Vagina (tissue), 2 donors: ENCODE measurements around the gene C12orf42. TPM values are rescaled to one million over a fixed set of nuclear protein-coding genes. Genes with fewer than 3 reads are reported as not detected.

Experiments used
- DNase-seq, 2 donors: peaks; one replicate each; pipeline ENCODE4 v3.0.0-alpha.2; 2017; ENCODE audit errors: extremely low spot score in 2 of 2
- H3K27ac ChIP-seq: fragments of 200-600 bp; sonication (generic); one replicate; pipeline ENCODE4 v1.5.1; 2019
- H3K27me3 ChIP-seq: fragments of 200-600 bp; sonication (generic); one replicate; pipeline ENCODE4 v1.5.1; 2019
- H3K36me3 ChIP-seq, 2 donors: fragments of 200-600 bp; sonication (generic); one replicate each; pipeline ENCODE4 v1.5.1; 2017 to 2019
- H3K4me1 ChIP-seq: fragments of 200-600 bp; sonication (generic); one replicate; pipeline ENCODE4 v1.5.1; 2019
- H3K4me3 ChIP-seq, 2 donors: fragments of 200-600 bp; sonication (generic); 1 replicate in 1 of 2; 2 replicates in 1 of 2; pipeline ENCODE4 v1.5.1; 2016 to 2019
- H3K9me3 ChIP-seq: fragments of 200-600 bp; sonication (generic); one replicate; pipeline ENCODE4 v1.5.1; 2019
- CTCF ChIP-seq, 3 experiments: fragments of 450-650 bp in 2 of 3; fragments of 200-600 bp in 1 of 3; sonication (generic) in 1 of 3; IDR thresholded peaks; one replicate each; pipeline ENCODE4 v1.5.1; 2017 to 2019; ENCODE audit warnings: antibody characterized with exemption in 3 of 3, mild to moderate bottlenecking in 2 of 3, moderate library complexity in 2 of 3
- POLR2A ChIP-seq, 2 donors: fragments of 450-650 bp; IDR thresholded peaks; one replicate each; pipeline ENCODE4 v1.6.1; 2017; ENCODE audit warnings: antibody characterized with exemption in 2 of 2, mild to moderate bottlenecking in 2 of 2, moderate library complexity in 2 of 2
- POLR2AphosphoS5 ChIP-seq, 2 donors: sonication (generic); formaldehyde crosslinking; IDR thresholded peaks; one replicate each; pipeline ENCODE4 v1.9.0; 2017; ENCODE audit warnings: antibody characterized with exemption in 2 of 2, mild to moderate bottlenecking in 2 of 2, low read depth in 1 of 2; ENCODE audit not compliant: insufficient read depth in 1 of 2
- intact Hi-C: fragments of 100-400 bp; cut with DNase I; formaldehyde crosslinking; loops from one replicate; pipeline ENCODE4 v1.15.1; 2023
- total RNA-seq: library from RNA; depleted of rRNA; stranded (reverse); fragments of >200 nt; gene quantifications from one replicate; pipeline ENCODE4 v1.2.3, GENCODE V29; 2016

The C12orf42 gene
- total RNA-seq, 1 donor from 2014 or later: not detected

GRCh38 chr12:103499571-103499970, 3.8 kb upstream of the C12orf42 start:
- H3K27me3 ChIP-seq: peaks cover 3% of the 10 kb centered on the region
- no peak for DNase-seq
- H3K9me3 ChIP-seq: no peaks in the 10 kb centered on the region
- no peak overlapping the region for H3K27ac ChIP-seq
- peaks cover 13% of the 10 kb centered on the region for H3K4me1 ChIP-seq
- intact Hi-C loops: no loop called here
- H3K4me3 ChIP-seq: no peak overlapping the region
- TF ChIP-seq POLR2A (IDR thresholded peaks at IDR 0.05) (no peak), CTCF (IDR thresholded peaks at IDR 0.05) (no peak), POLR2AphosphoS5 (IDR thresholded peaks at IDR 0.05; ENCODE audit: insufficient read depth in 1 of 2, low read depth in 1 of 2) (no peak)
- no peaks in the 10 kb centered on the region for H3K36me3 ChIP-seq

- Histone ChIP-seq H3K9me3 (no peaks in the 10 kb centered on the region), H3K4me3 (no peak overlapping the region), H3K4me1 (peaks cover 13% of the 10 kb centered on the region), H3K36me3 (no peaks in the 10 kb centered on the region), H3K27me3 (peaks cover 3% of the 10 kb centered on the region), H3K27ac (no peak overlapping the region)
- intact Hi-C loops: no loop called here
- DNase-seq: no peak
- TF ChIP-seq POLR2A (IDR thresholded peaks at IDR 0.05) (no peak), POLR2AphosphoS5 (IDR thresholded peaks at IDR 0.05; ENCODE audit: insufficient read depth in 1 of 2, low read depth in 1 of 2) (no peak), CTCF (IDR thresholded peaks at IDR 0.05) (no peak)
Measured at GRCh38 chr12:103498990-103499389, 3.2 kb upstream of the C12orf42 start.

- H3K27me3 ChIP-seq: peaks cover 3% of the 10 kb centered on the region
- intact Hi-C loops: no loop called here
- H3K36me3 ChIP-seq: no peaks in the 10 kb centered on the region
- no peaks in the 10 kb centered on the region for H3K9me3 ChIP-seq
- no peak for TF ChIP-seq CTCF (IDR thresholded peaks at IDR 0.05)
- H3K4me1 ChIP-seq: peaks cover 13% of the 10 kb centered on the region
- H3K27ac ChIP-seq: no peak overlapping the region
- peak overlapping the region; percentile 35 to 43 for H3K4me3 ChIP-seq
- no peak for DNase-seq
Measured at GRCh38 chr12:103494734-103495468, 867 bp downstream of the C12orf42 start.

- Histone ChIP-seq H3K27ac (no peak overlapping the region), H3K36me3 (no peaks in the 10 kb centered on the region), H3K4me3 (no peak overlapping the region), H3K27me3 (peaks cover 3% of the 10 kb centered on the region), H3K4me1 (peaks cover 13% of the 10 kb centered on the region), H3K9me3 (no peaks in the 10 kb centered on the region)
- intact Hi-C loops: no loop called here
- no peak for DNase-seq
- no peak for TF ChIP-seq POLR2AphosphoS5 (IDR thresholded peaks at IDR 0.05; ENCODE audit: insufficient read depth in 1 of 2, low read depth in 1 of 2)
Measured at GRCh38 chr12:103494051-103494733, 1.6 kb downstream of the C12orf42 start.

GRCh38 chr12:103493199-103493598, 2.6 kb downstream of the C12orf42 start:
- Histone ChIP-seq H3K4me3 (no peak overlapping the region), H3K36me3 (no peaks in the 10 kb centered on the region)
- TF ChIP-seq POLR2AphosphoS5 (IDR thresholded peaks at IDR 0.05; ENCODE audit: insufficient read depth in 1 of 2, low read depth in 1 of 2): no peak
- TF ChIP-seq CTCF (IDR thresholded peaks at IDR 0.05): no peak
- no peak for TF ChIP-seq POLR2A (IDR thresholded peaks at IDR 0.05)

More at GRCh38 chr12:103493199-103493598, 2.6 kb downstream of the C12orf42 start:
- no peak for DNase-seq
- Histone ChIP-seq H3K27ac (no peak overlapping the region), H3K27me3 (peaks cover 3% of the 10 kb centered on the region), H3K9me3 (no peaks in the 10 kb centered on the region), H3K4me1 (peaks cover 13% of the 10 kb centered on the region)
- intact Hi-C loops: no loop called here
